Mesendoderm (in vitro differentiated cells): ENCODE measurements around the gene IFNA14.
"Not testable (repeated sequence)": the region's sequence is repeated elsewhere in the genome, so short reads cannot be mapped to it uniquely, and the experiment has no call there.

Experiments
- DNase-seq: peaks from one replicate; pipeline ENCODE4 v3.0.0; 2013
- H2AK5ac ChIP-seq: 2 replicates; pipeline ENCODE4 v1.6.1; 2013; ENCODE audit warnings: low read length, inconsistent platforms
- H2BK120ac ChIP-seq: 2 replicates; pipeline ENCODE4 v1.6.1; 2013; ENCODE audit warnings: low read depth, mild to moderate bottlenecking, low read length, moderate library complexity, mixed read lengths
- H2BK15ac ChIP-seq: replicated peaks from 2 replicates; pipeline ENCODE4 v1.6.1; 2013; ENCODE audit warnings: low read depth, mild to moderate bottlenecking, moderate library complexity
- H2BK5ac ChIP-seq: 2 replicates; pipeline ENCODE4 v1.6.1; 2013; ENCODE audit warnings: low read length, inconsistent platforms
- H3K18ac ChIP-seq: 2 replicates; pipeline ENCODE4 v1.6.1; 2013; ENCODE audit warnings: mild to moderate bottlenecking, low read length, mixed read lengths
- H3K23ac ChIP-seq: one replicate; pipeline ENCODE4 v1.6.1; 2013; ENCODE audit warnings: low read length
- H3K27ac ChIP-seq: 2 replicates; pipeline ENCODE4 v1.5.1; 2013; ENCODE audit warnings: low read depth, mild to moderate bottlenecking, inconsistent platforms, low read length, moderate library complexity
- H3K27me3 ChIP-seq: 2 replicates; pipeline ENCODE4 v1.6.1; 2013; ENCODE audit warnings: low read length, control low read depth, mild to moderate bottlenecking, inconsistent platforms; ENCODE audit not compliant: insufficient read depth, poor library complexity
- H3K36me3 ChIP-seq: 2 replicates; pipeline ENCODE4 v1.6.1; 2013; ENCODE audit warnings: low read length, inconsistent platforms; ENCODE audit not compliant: control insufficient read depth, insufficient read depth
- H3K4ac ChIP-seq: one replicate; pipeline ENCODE4 v1.6.1; 2013; ENCODE audit warnings: low read depth, mild to moderate bottlenecking, low read length, moderate library complexity
- H3K4me1 ChIP-seq: 2 replicates; pipeline ENCODE4 v1.6.1; 2013; ENCODE audit warnings: low read depth, low read length, inconsistent platforms; ENCODE audit not compliant: control insufficient read depth
- H3K4me2 ChIP-seq: 2 replicates; pipeline ENCODE4 v1.6.1; 2013; ENCODE audit warnings: low read length
- H3K4me3 ChIP-seq: 2 replicates; pipeline ENCODE4 v1.5.1; 2013; ENCODE audit warnings: mild to moderate bottlenecking, low read length
- H3K56ac ChIP-seq: one replicate; pipeline ENCODE4 v1.6.1; 2013; ENCODE audit warnings: low read length
- H3K79me1 ChIP-seq: 2 replicates; pipeline ENCODE4 v1.6.1; 2013; ENCODE audit warnings: low read length, inconsistent platforms
- H3K79me2 ChIP-seq: 2 replicates; pipeline ENCODE4 v1.6.1; 2013; ENCODE audit warnings: mild to moderate bottlenecking, low read length; ENCODE audit not compliant: control insufficient read depth, insufficient read depth
- H3K9ac ChIP-seq: 2 replicates; pipeline ENCODE4 v1.6.1; 2013; ENCODE audit warnings: low read length, inconsistent platforms
- H4K5ac ChIP-seq: one replicate; pipeline ENCODE4 v1.6.1; 2013; ENCODE audit warnings: low read length
- H4K8ac ChIP-seq: one replicate; pipeline ENCODE4 v1.6.1; 2013; ENCODE audit warnings: low read depth, mild to moderate bottlenecking, control low read depth, low read length, moderate library complexity
- WGBS: extraction: QIAGEN DNeasy Blood & Tissue Kit; methylation state at CpG from one replicate; pipeline ENCODE4 v1.1.7; 2013; ENCODE audit warnings: low lambda C conversion rate, missing lambda C conversion rate; ENCODE audit not compliant: insufficient coverage; ENCODE audit errors: extremely low coverage; 5-methylcytosine and 5-hydroxymethylcytosine counted together

The IFNA14 gene

GRCh38 chr9:21251638-21252037, 11.8 kb upstream of the IFNA14 start:
- Histone ChIP-seq H2BK120ac (no peak overlapping the region), H3K36me3 (no peaks in the 10 kb centered on the region), H4K8ac (no peak overlapping the region), H3K4me2 (no peak overlapping the region), H3K4ac (no peak overlapping the region), H3K23ac (no peak overlapping the region), H3K9ac (no peak overlapping the region), H2AK5ac (no peak overlapping the region), H3K27me3 (no peaks in the 10 kb centered on the region), H3K18ac (no peak overlapping the region), H2BK15ac (no peak overlapping the region), H3K4me3 (no peak overlapping the region), H3K4me1 (no peaks in the 10 kb centered on the region), H3K27ac (no peak overlapping the region), H4K5ac (no peak overlapping the region), H2BK5ac (no peak overlapping the region), H3K79me1 (no peaks in the 10 kb centered on the region), H3K79me2 (no peaks in the 10 kb centered on the region), H3K56ac (no peak overlapping the region)
- WGBS: no CpG with 5 or more reads among the region's 4 CpGs
- no peak for DNase-seq

GRCh38 chr9:21251190-21251589, 11.4 kb upstream of the IFNA14 start:
- Histone ChIP-seq H2BK15ac (no peak overlapping the region), H2BK120ac (no peak overlapping the region), H3K4me1 (no peaks in the 10 kb centered on the region), H3K18ac (no peak overlapping the region), H3K79me2 (no peaks in the 10 kb centered on the region), H3K9ac (no peak overlapping the region), H2AK5ac (no peak overlapping the region), H3K79me1 (no peaks in the 10 kb centered on the region), H3K36me3 (no peaks in the 10 kb centered on the region), H3K23ac (no peak overlapping the region), H3K4me2 (no peak overlapping the region), H3K4me3 (no peak overlapping the region), H3K27me3 (no peaks in the 10 kb centered on the region), H2BK5ac (no peak overlapping the region), H3K56ac (no peak overlapping the region), H3K4ac (no peak overlapping the region), H3K27ac (no peak overlapping the region), H4K5ac (no peak overlapping the region), H4K8ac (no peak overlapping the region)
- DNase-seq: peak; percentile 11
- no CpG with 5 or more reads among the region's 1 CpG for WGBS

DNA sequence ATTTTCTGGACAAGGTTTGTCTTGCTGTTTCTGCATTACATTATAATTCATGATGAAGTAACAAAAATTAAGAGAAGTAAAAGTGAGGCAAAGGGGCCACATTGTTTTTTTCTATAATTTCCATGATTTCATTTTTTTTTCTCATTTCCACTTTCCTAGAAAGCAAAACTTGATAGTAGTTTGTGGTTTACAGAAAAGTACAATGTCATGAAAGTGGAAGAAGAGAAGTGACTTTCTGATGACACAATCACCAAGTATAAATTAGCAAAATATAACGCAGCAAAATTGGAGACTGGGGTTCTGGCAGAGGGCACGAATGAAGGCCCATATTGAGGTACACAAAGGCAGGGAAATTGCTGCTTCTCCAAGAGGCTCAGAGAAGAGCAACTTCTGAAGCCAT, 5.0 kb upstream of the IFNA14 start:
- no peak overlapping the region for H3K9ac ChIP-seq
- H2BK120ac ChIP-seq: no peak overlapping the region
- no peak overlapping the region for H4K8ac ChIP-seq

DNA sequence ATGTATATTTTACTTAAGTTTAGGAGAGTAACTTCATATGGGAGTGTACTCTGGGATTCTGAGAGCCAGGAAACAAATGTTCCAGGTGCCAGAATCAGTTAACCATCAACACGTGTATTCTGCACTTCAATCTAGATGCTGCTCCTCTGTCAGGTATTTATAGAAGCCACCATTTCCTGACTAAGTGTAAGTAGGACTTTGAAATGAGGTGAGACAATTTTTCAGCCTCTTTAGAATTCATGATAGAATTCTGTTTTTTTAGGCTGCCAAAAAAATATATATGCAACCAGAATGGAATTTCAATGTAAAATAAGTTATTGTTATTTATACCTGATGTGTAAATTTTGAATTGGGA, 3.5 kb downstream of the IFNA14 start:
- H3K4me1 ChIP-seq, H3K23ac ChIP-seq, H3K36me3 ChIP-seq, H2BK120ac ChIP-seq, H4K8ac ChIP-seq, H2BK5ac ChIP-seq, H3K4me2 ChIP-seq, H2BK15ac ChIP-seq, H3K56ac ChIP-seq, DNase-seq, H3K4me3 ChIP-seq, H3K9ac ChIP-seq, H4K5ac ChIP-seq, H3K27me3 ChIP-seq, H3K18ac ChIP-seq, H3K79me1 ChIP-seq, H3K4ac ChIP-seq, H2AK5ac ChIP-seq, H3K79me2 ChIP-seq, H3K27ac ChIP-seq: not testable (repeated sequence)
- WGBS: no CpG with 5 or more reads among the region's 1 CpG

More for the DNA sequence above, 5.0 kb upstream of the IFNA14 start:
- Histone ChIP-seq H3K27ac (no peak overlapping the region), H3K36me3 (no peaks in the 10 kb centered on the region), H3K56ac (no peak overlapping the region), H3K4ac (no peak overlapping the region), H2BK15ac (no peak overlapping the region), H3K27me3 (no peaks in the 10 kb centered on the region), H3K18ac (no peak overlapping the region), H2BK5ac (no peak overlapping the region), H3K4me1 (no peaks in the 10 kb centered on the region), H4K5ac (no peak overlapping the region), H3K4me2 (no peak overlapping the region), H3K79me2 (no peaks in the 10 kb centered on the region), H3K79me1 (no peaks in the 10 kb centered on the region), H3K4me3 (no peak overlapping the region), H2AK5ac (no peak overlapping the region), H3K23ac (no peak overlapping the region)
- no CpG with 5 or more reads among the region's 2 CpGs for WGBS
- DNase-seq: no peak

DNA sequence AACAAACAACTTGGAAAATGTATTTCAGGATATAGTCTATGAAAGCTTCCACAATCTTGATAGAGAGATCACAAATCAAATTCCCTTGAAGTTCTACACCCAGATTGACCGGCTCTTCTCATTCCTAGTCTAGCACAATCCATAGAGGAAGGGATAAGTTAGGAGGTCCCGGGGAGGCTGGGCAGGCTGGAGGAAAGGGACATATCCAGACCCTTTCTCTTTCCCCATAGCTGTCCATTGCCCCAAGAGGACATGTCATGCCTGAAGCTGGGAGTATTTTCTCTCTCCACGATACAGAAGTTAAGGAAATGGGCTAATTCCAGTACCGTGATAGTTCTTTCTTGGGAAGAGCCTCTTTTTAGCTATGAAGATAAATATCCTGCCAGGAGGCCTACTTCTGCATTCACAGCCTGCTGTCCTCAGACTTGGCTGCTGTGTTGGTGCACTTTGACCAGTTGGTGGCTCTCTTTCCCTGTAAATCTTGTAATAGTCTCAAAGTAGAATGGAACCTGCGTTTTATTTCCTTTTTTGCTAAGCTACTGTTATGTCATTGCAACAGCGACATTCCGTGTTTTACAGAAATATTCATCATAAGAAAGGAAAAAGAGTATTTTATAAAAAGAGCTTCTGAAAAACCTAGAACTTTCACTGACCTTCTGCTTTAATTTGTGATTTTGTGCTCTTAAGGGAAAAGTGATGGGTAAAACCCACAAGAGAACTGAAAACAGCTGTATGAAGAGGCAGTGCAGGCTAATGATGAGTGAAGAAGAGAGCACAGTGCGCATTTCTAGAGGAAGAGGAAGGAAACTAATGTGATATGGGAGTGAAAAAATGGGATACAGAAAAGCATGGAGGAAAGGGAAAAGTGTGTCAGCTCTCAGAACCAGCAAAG, 4.1 kb downstream of the IFNA14 start:
- H2BK5ac ChIP-seq: not testable (repeated sequence)
- DNase-seq: peak; percentile 58

More for the DNA sequence above, 4.1 kb downstream of the IFNA14 start:
- H3K79me1 ChIP-seq, H4K8ac ChIP-seq, H2BK15ac ChIP-seq, H3K4me1 ChIP-seq, H3K4ac ChIP-seq, H3K4me2 ChIP-seq, H2BK120ac ChIP-seq, H3K27me3 ChIP-seq, H3K4me3 ChIP-seq, H3K56ac ChIP-seq, H3K27ac ChIP-seq, H3K18ac ChIP-seq, H3K9ac ChIP-seq, H3K36me3 ChIP-seq, H3K23ac ChIP-seq, H2AK5ac ChIP-seq, H3K79me2 ChIP-seq, H4K5ac ChIP-seq: not testable (repeated sequence)
- no CpG with 5 or more reads among the region's 8 CpGs for WGBS
